ENCODE measurements around the gene ADO. TPM values are rescaled to one million over a fixed set of nuclear protein-coding genes. Genes with fewer than 3 reads are reported as not detected.
A peak's percentile ranks its signal among the peaks of the same experiment; 100 is the strongest.

ADO gene
- total RNA-seq, 1 donor from 2014 or later = 16.7 TPM

DNA sequence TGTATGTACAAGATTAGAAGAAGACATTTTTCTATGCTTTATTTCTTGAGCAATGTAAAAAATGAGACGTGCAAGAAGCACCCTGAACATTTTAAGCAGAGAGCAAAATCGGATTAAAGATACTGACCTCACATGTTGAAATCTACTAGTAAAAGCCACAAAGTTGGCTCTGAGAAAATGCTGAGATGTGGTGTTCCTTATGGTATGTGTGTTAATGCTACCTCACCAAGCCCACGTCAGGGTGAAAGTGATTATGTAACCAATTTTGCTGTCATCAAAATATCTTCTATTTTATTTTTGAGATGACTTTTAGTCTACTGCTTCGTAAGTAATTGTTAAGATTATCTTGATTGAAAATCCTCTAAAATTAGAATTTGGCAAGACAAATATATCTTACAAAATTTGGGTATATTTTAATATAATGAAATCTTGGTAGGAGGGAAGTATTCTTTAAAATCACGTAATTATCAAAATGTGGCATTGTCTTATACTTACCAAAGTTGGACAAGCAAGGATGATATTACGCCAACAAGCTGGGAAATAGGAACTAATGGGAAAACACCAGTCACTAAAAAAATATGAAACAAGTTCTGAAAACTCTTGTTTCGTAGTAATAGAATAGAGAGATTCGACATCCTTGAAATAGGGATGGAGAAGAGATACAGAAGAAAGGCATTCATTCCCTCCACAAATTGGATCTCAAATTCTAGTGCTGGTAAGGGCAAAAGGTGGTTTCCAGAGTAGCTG, 5.8 kb downstream of the ADO start:
- peaks cover 15 to 18% (median 16%) of the 10 kb centered on the region in 3 donors for H3K27me3 ChIP-seq (ENCODE audit: control insufficient read depth in 3 of 3, insufficient read depth in 3 of 3, low read length in 3 of 3)
- H3K9ac ChIP-seq (ENCODE audit: low read depth in 1 of 3, low read length in 3 of 3) = no peak overlapping the region
- H3K36me3 ChIP-seq (ENCODE audit: control insufficient read depth in 3 of 3, insufficient read depth in 3 of 3, low read length in 3 of 3) = no peaks in the 10 kb centered on the region
- peaks cover 18 to 32% (median 32%) of the 10 kb centered on the region in 3 donors for H3K4me1 ChIP-seq (ENCODE audit: control insufficient read depth in 3 of 3, insufficient read depth in 3 of 3, low read length in 3 of 3)
- no peak overlapping the region for H3K27ac ChIP-seq (ENCODE audit: low read depth, low read length)
- H3K9me3 ChIP-seq (ENCODE audit: control insufficient read depth in 3 of 3, low read length in 3 of 3) = no peaks in the 10 kb centered on the region
- no peak overlapping the region for H3K4me3 ChIP-seq (ENCODE audit: low read length in 3 of 3)

DNA sequence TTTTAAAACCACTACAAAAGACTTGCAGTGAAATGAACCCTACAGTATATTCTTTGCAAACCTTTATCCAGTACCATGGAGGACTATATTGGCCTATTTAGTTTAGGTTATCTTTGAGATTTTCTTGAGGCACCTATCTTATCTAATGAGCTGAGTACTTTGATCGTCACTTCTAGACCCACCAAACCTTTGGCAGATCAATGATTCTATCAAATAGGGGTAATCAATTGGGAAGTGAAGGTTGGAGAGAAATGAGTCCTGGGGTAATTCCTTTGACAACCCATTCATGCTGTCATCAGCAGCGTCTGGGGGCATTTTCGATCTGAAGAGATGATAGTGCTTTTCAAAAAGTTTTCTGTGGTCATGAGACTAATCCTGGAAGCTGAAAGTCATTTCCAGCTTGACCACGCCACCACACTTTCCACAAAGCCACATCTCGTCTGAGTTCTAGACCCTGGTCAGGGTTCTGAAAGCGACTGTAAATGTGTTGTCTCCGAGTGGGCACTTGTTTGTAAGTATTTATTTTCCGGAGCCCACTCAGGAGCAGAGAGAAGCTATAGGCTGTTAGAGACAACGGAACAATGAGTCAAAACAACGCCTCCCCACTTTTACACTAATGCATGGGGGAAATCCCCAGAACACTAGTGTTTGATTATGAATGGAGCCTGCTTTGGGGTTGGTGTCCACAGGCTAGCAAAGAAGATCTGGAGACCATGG, 6.8 kb downstream of the ADO start:
- no peaks in the 10 kb centered on the region for H3K36me3 ChIP-seq (ENCODE audit: control insufficient read depth in 3 of 3, insufficient read depth in 3 of 3, low read length in 3 of 3)
- peaks cover 22 to 23% (median 22%) of the 10 kb centered on the region in 3 donors for H3K27me3 ChIP-seq (ENCODE audit: control insufficient read depth in 3 of 3, insufficient read depth in 3 of 3, low read length in 3 of 3)
- H3K4me1 ChIP-seq (ENCODE audit: control insufficient read depth in 3 of 3, insufficient read depth in 3 of 3, low read length in 3 of 3) = peaks cover 19 to 35% (median 33%) of the 10 kb centered on the region in 3 donors
- H3K4me3 ChIP-seq (ENCODE audit: low read length in 3 of 3) = no peak overlapping the region
- H3K9ac ChIP-seq (ENCODE audit: low read depth in 1 of 3, low read length in 3 of 3) = no peak overlapping the region
- no peaks in the 10 kb centered on the region for H3K9me3 ChIP-seq (ENCODE audit: control insufficient read depth in 3 of 3, low read length in 3 of 3)
- no peak overlapping the region for H3K27ac ChIP-seq (ENCODE audit: low read depth, low read length)

DNA sequence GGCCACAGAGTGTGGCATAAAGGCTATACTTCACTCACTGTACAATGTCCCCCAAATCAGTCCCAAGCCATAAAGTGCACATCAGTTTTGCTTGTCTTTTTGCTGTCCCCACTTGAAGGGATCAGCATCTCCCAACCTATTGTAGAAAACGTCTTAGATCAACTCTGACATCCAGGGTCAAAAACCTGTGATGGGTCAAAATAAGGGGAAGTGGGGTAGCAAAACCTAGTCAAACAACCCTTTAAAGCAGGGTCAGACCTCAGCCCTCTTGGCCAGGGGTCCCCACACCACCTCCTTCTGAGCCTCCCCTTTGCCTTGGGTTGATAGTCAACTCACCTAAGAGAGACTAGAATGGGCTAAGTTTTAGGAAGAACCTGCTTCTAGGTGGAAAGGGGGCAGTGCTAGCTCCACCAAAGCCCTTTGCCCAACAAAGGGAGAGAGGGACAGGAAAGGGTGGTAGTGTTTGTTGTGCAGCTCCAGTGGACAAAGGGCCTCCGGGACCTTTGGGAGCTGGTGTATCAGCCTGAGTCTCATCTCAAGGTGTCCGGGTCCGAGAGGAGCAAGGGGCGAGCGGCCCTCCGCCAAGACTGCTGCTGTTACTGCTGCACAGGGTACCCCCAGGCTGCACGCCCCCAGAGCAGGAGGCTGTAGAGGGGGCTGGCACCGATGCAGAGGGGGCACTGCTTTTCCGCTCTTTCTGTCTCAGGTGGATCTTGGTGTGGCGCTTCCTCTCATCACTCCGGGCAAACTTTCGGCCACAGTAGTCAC, 8.3 kb downstream of the ADO start:
- Histone ChIP-seq H3K4me1 (ENCODE audit: control insufficient read depth in 3 of 3, insufficient read depth in 3 of 3, low read length in 3 of 3) (peaks cover 25 to 39% (median 26%) of the 10 kb centered on the region in 3 donors), H3K9me3 (ENCODE audit: control insufficient read depth in 3 of 3, low read length in 3 of 3) (no peaks in the 10 kb centered on the region), H3K4me3 (ENCODE audit: low read length in 3 of 3) (no peak overlapping the region), H3K9ac (ENCODE audit: low read depth in 1 of 3, low read length in 3 of 3) (no peak overlapping the region), H3K36me3 (ENCODE audit: control insufficient read depth in 3 of 3, insufficient read depth in 3 of 3, low read length in 3 of 3) (no peaks in the 10 kb centered on the region), H3K27ac (ENCODE audit: low read depth, low read length) (no peak overlapping the region), H3K27me3 (ENCODE audit: control insufficient read depth in 3 of 3, insufficient read depth in 3 of 3, low read length in 3 of 3) (peaks cover 22 to 23% (median 22%) of the 10 kb centered on the region in 3 donors)

DNA sequence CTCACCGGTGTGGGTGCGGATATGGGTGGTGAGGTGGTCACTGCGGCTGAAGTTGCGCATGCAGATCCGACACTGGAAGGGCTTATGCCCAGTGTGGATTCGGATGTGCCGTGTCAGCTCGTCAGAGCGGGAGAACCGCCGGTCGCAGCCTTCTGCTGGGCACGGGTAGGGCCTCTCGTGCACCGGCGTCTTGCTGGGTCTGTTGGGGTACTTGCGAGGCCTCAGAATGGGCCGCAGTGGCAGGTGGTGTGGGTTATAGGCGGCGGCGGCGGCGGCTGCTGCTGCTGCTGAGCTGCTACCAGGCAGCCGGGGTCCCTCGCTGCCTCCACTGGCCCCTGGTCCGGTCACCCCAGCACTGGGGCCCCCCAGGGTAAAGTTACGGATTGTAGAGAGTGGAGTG, 8.9 kb downstream of the ADO start:
- Histone ChIP-seq H3K27ac (ENCODE audit: low read depth, low read length) (no peak overlapping the region), H3K4me3 (ENCODE audit: low read length in 3 of 3) (no peak overlapping the region), H3K27me3 (ENCODE audit: control insufficient read depth in 3 of 3, insufficient read depth in 3 of 3, low read length in 3 of 3) (peaks cover 22 to 25% (median 23%) of the 10 kb centered on the region in 3 donors), H3K36me3 (ENCODE audit: control insufficient read depth in 3 of 3, insufficient read depth in 3 of 3, low read length in 3 of 3) (no peaks in the 10 kb centered on the region), H3K9ac (ENCODE audit: low read depth in 1 of 3, low read length in 3 of 3) (no peak overlapping the region), H3K4me1 (ENCODE audit: control insufficient read depth in 3 of 3, insufficient read depth in 3 of 3, low read length in 3 of 3) (peaks cover 26 to 39% (median 31%) of the 10 kb centered on the region in 3 donors), H3K9me3 (ENCODE audit: control insufficient read depth in 3 of 3, low read length in 3 of 3) (no peaks in the 10 kb centered on the region)

DNA sequence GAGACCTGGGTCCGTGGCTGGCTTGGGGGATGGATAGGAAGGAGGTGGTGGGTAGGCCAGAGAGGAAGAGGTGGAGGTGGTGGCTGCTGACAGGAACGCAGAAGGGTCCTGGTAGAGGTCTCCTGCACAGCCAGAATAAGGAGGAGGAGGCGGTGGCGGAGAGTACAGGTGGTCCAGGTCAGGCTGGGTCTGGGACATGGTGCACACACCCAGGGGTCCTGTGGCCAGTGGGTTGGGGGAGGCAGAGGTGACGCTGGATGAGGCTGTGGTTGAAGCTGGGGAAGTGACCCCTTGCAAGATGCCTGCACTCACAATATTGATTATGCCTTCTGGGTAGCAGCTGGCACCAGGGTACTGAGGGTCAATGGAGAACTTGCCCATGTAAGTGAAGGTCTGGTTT, 9.5 kb downstream of the ADO start:
- Histone ChIP-seq H3K36me3 (ENCODE audit: control insufficient read depth in 3 of 3, insufficient read depth in 3 of 3, low read length in 3 of 3) (no peaks in the 10 kb centered on the region), H3K27me3 (ENCODE audit: control insufficient read depth in 3 of 3, insufficient read depth in 3 of 3, low read length in 3 of 3) (peaks cover 22 to 27% (median 24%) of the 10 kb centered on the region in 3 donors), H3K4me3 (ENCODE audit: low read length in 3 of 3) (no peak overlapping the region), H3K9ac (ENCODE audit: low read depth in 1 of 3, low read length in 3 of 3) (no peak overlapping the region), H3K4me1 (ENCODE audit: control insufficient read depth in 3 of 3, insufficient read depth in 3 of 3, low read length in 3 of 3) (peaks cover 26 to 38% (median 30%) of the 10 kb centered on the region in 3 donors), H3K27ac (ENCODE audit: low read depth, low read length) (no peak overlapping the region), H3K9me3 (ENCODE audit: control insufficient read depth in 3 of 3, low read length in 3 of 3) (no peaks in the 10 kb centered on the region)

DNA sequence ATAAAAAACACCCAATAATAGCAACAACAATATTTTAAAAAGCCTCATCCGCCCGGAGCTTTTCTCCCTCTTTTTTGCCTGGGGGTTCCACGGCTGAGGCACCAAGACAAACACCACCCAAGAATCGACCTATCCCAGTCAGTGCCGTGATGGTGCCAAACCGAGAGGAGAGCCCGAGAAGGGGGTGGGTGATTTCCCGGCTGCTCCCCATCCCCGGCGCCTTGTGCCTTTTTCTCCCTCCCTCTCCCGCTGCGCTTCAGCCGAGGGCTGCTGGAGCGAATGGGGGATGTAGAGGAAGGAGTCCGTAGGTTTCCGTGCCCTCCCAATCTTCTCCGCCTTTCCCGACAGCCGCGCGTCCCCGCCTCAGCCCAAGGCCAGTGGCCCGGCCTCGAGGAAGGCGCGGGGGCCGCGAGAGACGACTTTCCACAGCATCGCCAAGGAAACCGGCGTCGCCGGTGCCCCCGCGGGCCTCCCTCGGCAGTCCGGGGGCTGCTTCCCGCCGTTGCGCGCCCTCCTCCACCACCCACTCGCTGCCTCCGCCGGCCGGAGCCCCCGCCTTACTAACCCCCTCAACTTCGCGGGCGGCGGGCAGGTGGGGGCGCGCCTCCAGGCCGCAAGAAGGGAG, 10.3 kb downstream of the ADO start:
- H3K4me3 ChIP-seq (ENCODE audit: low read length in 3 of 3) = peak overlapping the region; percentile 10 to 94 (median 83)
- peak overlapping the region; percentile 75 to 90 (median 87) for H3K9ac ChIP-seq (ENCODE audit: low read depth in 1 of 3, low read length in 3 of 3)
- no peaks in the 10 kb centered on the region for H3K9me3 ChIP-seq (ENCODE audit: control insufficient read depth in 3 of 3, low read length in 3 of 3)
- no peak overlapping the region for H3K27ac ChIP-seq (ENCODE audit: low read depth, low read length)
- H3K36me3 ChIP-seq (ENCODE audit: control insufficient read depth in 3 of 3, insufficient read depth in 3 of 3, low read length in 3 of 3) = no peaks in the 10 kb centered on the region
- H3K4me1 ChIP-seq (ENCODE audit: control insufficient read depth in 3 of 3, insufficient read depth in 3 of 3, low read length in 3 of 3) = peaks cover 26 to 38% (median 31%) of the 10 kb centered on the region in 3 donors
- peaks cover 22 to 35% (median 31%) of the 10 kb centered on the region in 3 donors for H3K27me3 ChIP-seq (ENCODE audit: control insufficient read depth in 3 of 3, insufficient read depth in 3 of 3, low read length in 3 of 3)

DNA sequence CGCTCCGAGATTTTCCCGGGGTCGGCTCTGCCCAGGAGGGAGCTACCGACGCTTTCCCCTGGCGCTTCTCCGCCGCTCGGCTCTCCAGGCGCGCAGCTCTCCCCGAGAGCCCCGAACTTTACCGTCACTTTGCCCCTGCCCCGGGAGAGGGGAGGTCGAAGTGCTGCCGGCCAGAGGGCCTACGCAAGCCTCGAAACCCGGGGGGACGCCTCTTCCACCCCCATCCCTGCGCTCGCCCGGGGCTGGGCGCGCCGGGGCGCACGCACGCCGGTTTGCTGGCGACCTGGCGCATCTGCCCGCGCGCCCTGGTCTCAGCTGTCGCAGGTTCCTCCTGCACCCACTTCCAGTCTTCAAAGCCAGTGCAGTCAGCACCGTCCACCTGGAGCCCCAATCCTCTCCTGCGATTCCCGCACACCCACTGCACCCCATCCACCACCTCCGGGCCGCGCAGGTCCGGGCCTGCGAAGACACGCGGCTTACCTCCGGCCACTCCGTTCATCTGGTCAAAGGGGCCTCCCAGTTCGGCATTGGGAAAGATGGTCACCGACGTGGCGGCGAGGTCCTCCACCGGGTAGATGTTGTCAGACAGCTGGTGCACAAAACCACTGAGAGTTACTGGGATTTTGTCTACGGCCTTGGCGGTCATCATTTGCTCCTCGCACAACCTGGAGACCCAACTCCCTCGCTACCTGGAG, 11.0 kb downstream of the ADO start:
- Histone ChIP-seq H3K9me3 (ENCODE audit: control insufficient read depth in 3 of 3, low read length in 3 of 3) (no peaks in the 10 kb centered on the region), H3K27ac (ENCODE audit: low read depth, low read length) (peak overlapping the region; percentile 89), H3K27me3 (ENCODE audit: control insufficient read depth in 3 of 3, insufficient read depth in 3 of 3, low read length in 3 of 3) (peaks cover 22 to 36% (median 35%) of the 10 kb centered on the region in 3 donors), H3K36me3 (ENCODE audit: control insufficient read depth in 3 of 3, insufficient read depth in 3 of 3, low read length in 3 of 3) (no peaks in the 10 kb centered on the region), H3K4me1 (ENCODE audit: control insufficient read depth in 3 of 3, insufficient read depth in 3 of 3, low read length in 3 of 3) (peaks cover 26 to 38% (median 31%) of the 10 kb centered on the region in 3 donors), H3K9ac (ENCODE audit: low read depth in 1 of 3, low read length in 3 of 3) (peak overlapping the region; percentile 75 to 90 (median 87)), H3K4me3 (ENCODE audit: low read length in 3 of 3) (peak overlapping the region; percentile 83 to 98 (median 94))

DNA sequence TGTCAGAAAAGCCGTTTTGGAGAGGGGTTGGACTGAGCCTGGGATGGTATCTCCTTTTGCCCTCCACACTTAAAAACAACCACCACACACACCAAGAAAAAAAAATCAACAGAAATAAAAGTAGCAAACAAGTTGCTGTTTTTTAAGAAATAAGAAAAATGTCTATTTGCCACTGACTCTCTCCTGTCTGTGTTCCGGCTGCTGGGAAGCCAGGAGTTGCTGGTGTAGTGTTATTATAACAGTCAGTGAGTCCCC, 11.5 kb downstream of the ADO start:
- no peaks in the 10 kb centered on the region for H3K9me3 ChIP-seq (ENCODE audit: control insufficient read depth in 3 of 3, low read length in 3 of 3)
- H3K27ac ChIP-seq (ENCODE audit: low read depth, low read length) = peak overlapping the region; percentile 89
- H3K4me3 ChIP-seq (ENCODE audit: low read length in 3 of 3) = peak overlapping the region; percentile 83 to 98 (median 94)
- peaks cover 26 to 38% (median 31%) of the 10 kb centered on the region in 3 donors for H3K4me1 ChIP-seq (ENCODE audit: control insufficient read depth in 3 of 3, insufficient read depth in 3 of 3, low read length in 3 of 3)
- no peaks in the 10 kb centered on the region for H3K36me3 ChIP-seq (ENCODE audit: control insufficient read depth in 3 of 3, insufficient read depth in 3 of 3, low read length in 3 of 3)
- peak overlapping the region; percentile 75 to 90 (median 87) for H3K9ac ChIP-seq (ENCODE audit: low read depth in 1 of 3, low read length in 3 of 3)
- peaks cover 22 to 38% (median 35%) of the 10 kb centered on the region in 3 donors for H3K27me3 ChIP-seq (ENCODE audit: control insufficient read depth in 3 of 3, insufficient read depth in 3 of 3, low read length in 3 of 3)
